PFSK-1 (cell line): ENCODE results near the gene TAGLN.

Experiments
- FOXP2 ChIP-seq: optimal IDR thresholded peaks from 2 replicates; pipeline ENCODE3; 2011; ENCODE audit warnings: borderline replicate concordance, control low read depth, inconsistent platforms; ENCODE audit not compliant: insufficient read depth; ENCODE audit errors: extremely low read length, extremely low read depth
- POLR2AphosphoS5 ChIP-seq: IDR thresholded peaks from 2 replicates; pipeline ENCODE4 v1.6.1; 2012; ENCODE audit warnings: low read depth, mild to moderate bottlenecking, control low read depth, low read length, moderate library complexity
- SIN3A ChIP-seq: IDR thresholded peaks from 2 replicates; pipeline ENCODE4 v1.6.1; 2012; ENCODE audit warnings: mild to moderate bottlenecking, low read length, moderate library complexity, borderline replicate concordance; ENCODE audit not compliant: insufficient read depth
- TAF1 ChIP-seq: IDR thresholded peaks from 2 replicates; pipeline ENCODE4 v1.6.1; 2012; ENCODE audit warnings: low read length, control low read depth, borderline replicate concordance; ENCODE audit not compliant: insufficient read depth
- TF ChIP-seq, protein P1 (sequence below), 2 experiments: IDR thresholded peaks; 2 replicates each; pipeline versions ENCODE4 v1.6.1 to v1.8.0; 2011 to 2012; ENCODE audit warnings: low read depth in 2 of 2, low read length in 2 of 2, control low read depth in 1 of 2, inconsistent platforms in 1 of 2, mild to moderate bottlenecking in 1 of 2, moderate library complexity in 1 of 2; ENCODE audit not compliant: insufficient read depth in 1 of 2

Gene TAGLN

GRCh38 chr11:117177534-117178209 lies 21.5 kb upstream of the TAGLN start:
- TF ChIP-seq SIN3A (no peak), FOXP2 (no peak)
- TF ChIP-seq, protein P1, sequence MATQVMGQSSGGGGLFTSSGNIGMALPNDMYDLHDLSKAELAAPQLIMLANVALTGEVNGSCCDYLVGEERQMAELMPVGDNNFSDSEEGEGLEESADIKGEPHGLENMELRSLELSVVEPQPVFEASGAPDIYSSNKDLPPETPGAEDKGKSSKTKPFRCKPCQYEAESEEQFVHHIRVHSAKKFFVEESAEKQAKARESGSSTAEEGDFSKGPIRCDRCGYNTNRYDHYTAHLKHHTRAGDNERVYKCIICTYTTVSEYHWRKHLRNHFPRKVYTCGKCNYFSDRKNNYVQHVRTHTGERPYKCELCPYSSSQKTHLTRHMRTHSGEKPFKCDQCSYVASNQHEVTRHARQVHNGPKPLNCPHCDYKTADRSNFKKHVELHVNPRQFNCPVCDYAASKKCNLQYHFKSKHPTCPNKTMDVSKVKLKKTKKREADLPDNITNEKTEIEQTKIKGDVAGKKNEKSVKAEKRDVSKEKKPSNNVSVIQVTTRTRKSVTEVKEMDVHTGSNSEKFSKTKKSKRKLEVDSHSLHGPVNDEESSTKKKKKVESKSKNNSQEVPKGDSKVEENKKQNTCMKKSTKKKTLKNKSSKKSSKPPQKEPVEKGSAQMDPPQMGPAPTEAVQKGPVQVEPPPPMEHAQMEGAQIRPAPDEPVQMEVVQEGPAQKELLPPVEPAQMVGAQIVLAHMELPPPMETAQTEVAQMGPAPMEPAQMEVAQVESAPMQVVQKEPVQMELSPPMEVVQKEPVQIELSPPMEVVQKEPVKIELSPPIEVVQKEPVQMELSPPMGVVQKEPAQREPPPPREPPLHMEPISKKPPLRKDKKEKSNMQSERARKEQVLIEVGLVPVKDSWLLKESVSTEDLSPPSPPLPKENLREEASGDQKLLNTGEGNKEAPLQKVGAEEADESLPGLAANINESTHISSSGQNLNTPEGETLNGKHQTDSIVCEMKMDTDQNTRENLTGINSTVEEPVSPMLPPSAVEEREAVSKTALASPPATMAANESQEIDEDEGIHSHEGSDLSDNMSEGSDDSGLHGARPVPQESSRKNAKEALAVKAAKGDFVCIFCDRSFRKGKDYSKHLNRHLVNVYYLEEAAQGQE (IDR thresholded peaks at IDR 0.05; ENCODE audit: insufficient read depth in 1 of 2, low read depth in 2 of 2, low read length in 2 of 2) = no peak

DNA sequence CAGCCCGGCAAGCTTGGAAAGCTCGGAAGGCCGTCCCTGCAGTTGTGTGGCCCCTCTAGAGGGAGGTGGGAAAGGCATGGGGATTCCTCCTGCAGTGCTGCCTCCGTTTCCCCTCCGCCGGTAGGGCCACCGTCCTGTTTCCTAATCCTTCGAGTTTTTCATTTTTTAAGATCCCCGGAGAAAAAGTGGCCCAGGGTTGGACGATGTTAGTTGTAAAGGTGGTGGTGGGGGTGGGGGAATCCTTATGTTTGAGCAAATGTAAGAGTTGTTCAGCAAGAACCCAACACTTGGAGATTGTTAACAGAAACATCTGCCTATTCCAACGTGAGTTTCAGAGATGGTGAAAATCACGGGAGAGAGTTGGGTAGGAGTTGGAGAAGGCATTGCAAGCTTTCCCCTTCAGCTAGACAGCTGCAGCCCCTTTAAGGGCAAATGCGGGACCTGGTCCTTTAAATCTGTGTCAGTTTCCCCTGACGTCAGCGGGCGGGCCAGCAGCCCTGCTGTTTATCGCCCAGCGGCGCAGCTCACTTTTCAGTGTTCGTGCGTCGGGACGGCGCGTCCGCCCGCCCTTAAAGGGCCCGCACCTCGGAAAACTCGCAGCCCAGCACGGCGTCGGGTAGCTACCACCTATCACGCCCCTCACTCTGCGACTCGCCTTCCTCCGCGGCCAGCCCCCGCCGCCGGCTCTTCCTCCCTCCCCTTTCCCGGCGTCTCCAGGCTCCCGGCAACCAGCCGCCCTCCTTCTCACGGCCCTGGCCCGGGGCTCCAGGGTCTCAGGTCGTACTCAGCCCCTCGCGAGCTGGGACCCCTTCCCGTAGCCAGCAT lies 20.7 kb upstream of the TAGLN start, which contains the start of gene SIDT2:
Gene SIDT2, plus strand, starts transcription at position 534 of the 825 bp plus-strand sequence. CDS start 521 bp downstream, outside the sequence.
- TF ChIP-seq FOXP2 = peak; percentile 99
- TF ChIP-seq POLR2AphosphoS5 = peak; percentile 75
- TF ChIP-seq TAF1 = no peak
- TF ChIP-seq SIN3A = peak; percentile 39; the same call in 1 of the 2 replicates
- TF ChIP-seq, protein P1 (IDR thresholded peaks at IDR 0.05; ENCODE audit: insufficient read depth in 1 of 2, low read depth in 2 of 2, low read length in 2 of 2) = no peak

DNA sequence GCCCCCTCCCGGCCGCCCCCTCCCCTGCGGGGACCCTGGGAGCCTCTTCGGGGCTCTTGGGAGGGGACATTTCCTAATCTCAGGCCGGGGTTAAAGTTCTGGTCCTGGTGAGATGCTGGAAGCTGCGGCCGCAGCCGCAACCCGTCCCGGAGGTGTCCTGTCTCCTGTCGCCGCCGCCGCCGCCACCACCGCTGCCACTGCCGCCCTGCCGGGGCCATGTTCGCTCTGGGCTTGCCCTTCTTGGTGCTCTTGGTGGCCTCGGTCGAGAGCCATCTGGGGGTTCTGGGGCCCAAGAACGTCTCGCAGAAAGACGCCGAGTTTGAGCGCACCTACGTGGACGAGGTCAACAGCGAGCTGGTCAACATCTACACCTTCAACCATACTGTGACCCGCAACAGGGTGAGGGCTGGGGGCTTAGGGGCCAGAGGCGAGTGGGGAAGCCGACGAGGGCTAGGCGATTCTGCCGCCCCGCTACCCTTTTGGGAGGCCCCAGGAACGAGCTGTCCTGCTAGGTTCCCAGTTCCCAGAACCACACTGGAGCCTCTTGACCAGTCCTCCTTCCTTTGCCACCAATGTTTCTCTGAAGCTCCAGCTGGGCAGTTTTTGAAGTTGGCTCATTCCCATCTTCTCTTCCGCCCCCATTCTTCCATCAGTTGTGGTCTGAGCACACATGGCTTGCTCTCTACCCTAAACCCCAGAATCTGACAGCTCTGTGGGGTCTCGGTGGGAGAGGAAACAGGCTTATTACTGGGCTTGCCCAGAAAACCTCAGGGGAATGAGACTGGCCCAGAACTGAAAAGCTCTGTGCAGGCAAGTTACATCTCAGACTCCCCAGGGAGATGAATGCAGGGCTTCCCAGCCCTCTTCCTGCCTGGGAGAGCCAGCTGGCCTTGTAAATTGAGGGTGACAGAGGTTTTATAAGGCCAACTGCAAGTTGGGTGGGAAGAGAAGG lies 19.8 kb upstream of the TAGLN start:
- no peak for TF ChIP-seq FOXP2
- TF ChIP-seq TAF1 = 0 out of 2 replicates have a peak, but pooled peaks have one; percentile 41
- TF ChIP-seq POLR2AphosphoS5 = no peak
- TF ChIP-seq, protein P1 (IDR thresholded peaks at IDR 0.05; ENCODE audit: insufficient read depth in 1 of 2, low read depth in 2 of 2, low read length in 2 of 2) = no peak
- TF ChIP-seq SIN3A = no peak

- TF ChIP-seq FOXP2 (no peak), POLR2AphosphoS5 (no peak), TAF1 (no peak), SIN3A (no peak)
- TF ChIP-seq, protein P1 (IDR thresholded peaks at IDR 0.05; ENCODE audit: insufficient read depth in 1 of 2, low read depth in 2 of 2, low read length in 2 of 2) = no peak
Observed at GRCh38 chr11:117180020-117180419, 19.1 kb upstream of the TAGLN start.
